ENCODE measurements around the gene LCOR. TPM values are rescaled to one million over a fixed set of nuclear protein-coding genes. Genes with fewer than 3 reads are reported as not detected.

The LCOR gene
- total RNA-seq, 1 donor from 2014 or later = 29.4 TPM

DNA sequence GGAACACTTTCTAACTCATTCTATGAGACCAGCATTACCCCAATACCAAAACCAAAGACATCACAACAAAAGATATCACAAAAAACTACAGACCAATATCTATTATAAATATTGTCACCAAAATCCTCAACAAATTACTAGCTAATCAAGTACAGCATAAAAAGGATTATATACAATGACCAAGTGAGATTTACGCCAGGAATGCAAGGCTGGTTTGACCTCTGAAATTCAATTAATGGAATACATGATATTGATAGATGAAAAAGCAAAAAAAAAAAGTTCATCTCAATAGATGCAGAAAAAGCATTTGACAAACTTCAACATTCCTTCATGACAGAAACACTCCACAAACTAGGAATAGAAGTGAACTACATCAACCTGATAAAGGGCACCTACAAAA, 175.3 kb downstream of the LCOR start:
- Mint-ChIP-seq H3K27me3 (ENCODE audit: low read depth) (peaks cover 6% of the 10 kb centered on the region), H3K36me3 (ENCODE audit: low read depth) (peaks cover 5% of the 10 kb centered on the region)

GRCh38 chr10:97010695-97011206, 178.7 kb downstream of the LCOR start:
- H3K27ac Mint-ChIP-seq (ENCODE audit: unreplicated experiment) = no peak overlapping the region
- peaks cover 3% of the 10 kb centered on the region for H3K36me3 Mint-ChIP-seq (ENCODE audit: low read depth)

More for the DNA sequence above, 175.3 kb downstream of the LCOR start:
- no peak for DNase-seq (ENCODE audit: low spot score)
- H3K4me1 Mint-ChIP-seq (ENCODE audit: low read depth) = no peaks in the 10 kb centered on the region
- TF ChIP-seq CTCF (IDR thresholded peaks at IDR 0.05) = no peak
- H3K27ac Mint-ChIP-seq (ENCODE audit: unreplicated experiment) = no peak overlapping the region
- H3K9me3 Mint-ChIP-seq (ENCODE audit: low read depth) = peaks cover 21% of the 10 kb centered on the region
- H3K4me3 Mint-ChIP-seq (ENCODE audit: unreplicated experiment) = no peak overlapping the region

GRCh38 chr10:97011397-97011796, 179.3 kb downstream of the LCOR start:
- no peaks in the 10 kb centered on the region for H3K4me1 Mint-ChIP-seq (ENCODE audit: low read depth)

More at GRCh38 chr10:97010695-97011206, 178.7 kb downstream of the LCOR start:
- Mint-ChIP-seq H3K9me3 (ENCODE audit: low read depth) (peaks cover 21% of the 10 kb centered on the region), H3K4me3 (ENCODE audit: unreplicated experiment) (no peak overlapping the region), H3K27me3 (ENCODE audit: low read depth) (peaks cover 4% of the 10 kb centered on the region), H3K4me1 (ENCODE audit: low read depth) (no peaks in the 10 kb centered on the region)
- no peak for TF ChIP-seq CTCF (IDR thresholded peaks at IDR 0.05)
- DNase-seq (ENCODE audit: low spot score) = no peak

DNA sequence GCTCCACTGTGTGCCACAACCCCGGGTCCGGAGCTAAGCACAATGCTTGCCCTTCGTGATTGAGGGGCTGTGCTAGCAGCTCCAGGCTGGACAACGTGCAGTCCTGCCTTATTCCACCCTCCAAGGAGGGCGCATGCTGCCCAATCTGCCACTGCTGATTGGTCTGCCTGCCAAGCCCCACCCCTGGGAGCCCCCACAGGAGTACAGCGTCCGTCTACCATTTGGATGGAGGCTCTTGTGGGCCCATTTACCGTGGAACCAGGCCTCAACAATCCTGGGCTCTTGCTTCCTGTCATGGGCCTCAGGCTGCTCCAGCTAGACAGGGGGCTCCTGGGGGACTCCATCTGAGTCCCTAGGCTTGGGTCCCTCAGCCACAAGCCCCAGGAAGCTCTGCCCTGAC, 180.4 kb downstream of the LCOR start:
- Mint-ChIP-seq H3K36me3 (ENCODE audit: low read depth) (peaks cover 3% of the 10 kb centered on the region), H3K27ac (ENCODE audit: unreplicated experiment) (no peak overlapping the region), H3K4me3 (ENCODE audit: unreplicated experiment) (no peak overlapping the region), H3K9me3 (ENCODE audit: low read depth) (peaks cover 9% of the 10 kb centered on the region), H3K27me3 (ENCODE audit: low read depth) (peaks cover 4% of the 10 kb centered on the region), H3K4me1 (ENCODE audit: low read depth) (peaks cover 6% of the 10 kb centered on the region)
- TF ChIP-seq CTCF (IDR thresholded peaks at IDR 0.05) = no peak
- no peak for DNase-seq (ENCODE audit: low spot score)

More at GRCh38 chr10:97011397-97011796, 179.3 kb downstream of the LCOR start:
- H3K4me3 Mint-ChIP-seq (ENCODE audit: unreplicated experiment) = no peak overlapping the region
- H3K9me3 Mint-ChIP-seq (ENCODE audit: low read depth) = peaks cover 19% of the 10 kb centered on the region
- no peak overlapping the region for H3K27ac Mint-ChIP-seq (ENCODE audit: unreplicated experiment)
- H3K27me3 Mint-ChIP-seq (ENCODE audit: low read depth) = peaks cover 4% of the 10 kb centered on the region
- no peak for DNase-seq (ENCODE audit: low spot score)
- no peak for TF ChIP-seq CTCF (IDR thresholded peaks at IDR 0.05)
- H3K36me3 Mint-ChIP-seq (ENCODE audit: low read depth) = peaks cover 3% of the 10 kb centered on the region

DNA sequence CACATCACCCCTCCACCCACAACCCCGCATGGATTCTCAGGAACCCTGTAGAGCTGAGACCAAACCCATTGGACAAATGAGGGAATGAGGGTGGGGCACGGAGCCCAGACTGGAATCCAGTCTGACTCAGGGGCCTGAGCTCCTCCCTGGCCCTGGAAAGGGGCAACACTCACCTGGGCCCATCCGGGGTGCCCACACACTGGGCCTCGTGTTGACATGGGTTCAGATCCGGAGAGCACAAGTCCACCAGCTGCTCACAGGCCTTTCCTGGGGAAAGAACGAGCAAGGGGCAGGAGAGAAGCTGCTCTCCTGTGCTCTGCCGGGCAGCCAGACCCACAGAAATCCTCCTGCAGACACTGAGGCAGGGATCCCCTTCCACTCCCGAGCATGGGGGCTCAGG, 181.5 kb downstream of the LCOR start:
- DNase-seq (ENCODE audit: low spot score) = no peak
- H3K9me3 Mint-ChIP-seq (ENCODE audit: low read depth) = peaks cover 3% of the 10 kb centered on the region
- peaks cover 4% of the 10 kb centered on the region for H3K27me3 Mint-ChIP-seq (ENCODE audit: low read depth)

More for the DNA sequence above, 181.5 kb downstream of the LCOR start:
- H3K4me1 Mint-ChIP-seq (ENCODE audit: low read depth) = peaks cover 6% of the 10 kb centered on the region
- no peak for TF ChIP-seq CTCF (IDR thresholded peaks at IDR 0.05)
- H3K4me3 Mint-ChIP-seq (ENCODE audit: unreplicated experiment) = no peak overlapping the region
- H3K27ac Mint-ChIP-seq (ENCODE audit: unreplicated experiment) = no peak overlapping the region
- H3K36me3 Mint-ChIP-seq (ENCODE audit: low read depth) = no peaks in the 10 kb centered on the region
